H1 (cell line): ENCODE data around the gene GPSM3. TPM values are rescaled to one million over a fixed set of nuclear protein-coding genes. Genes with fewer than 3 reads are reported as not detected.
A peak's percentile ranks its signal among the peaks of the same experiment; 100 is the strongest.

Experiments used
- CTCF ChIA-PET: fragments of 300-600 bp; sonication (Branson Sonifier 250); formaldehyde crosslinking; loops from one replicate; lab custom pipeline; 2021; ENCODE audit not compliant: partially characterized antibody; lab: Charles Lee
- POLR2A ChIA-PET: fragments of 300-600 bp; sonication (Branson Sonifier 250); formaldehyde crosslinking; loops from one replicate; lab custom pipeline; 2021; ENCODE audit warnings: inconsistent platforms; ENCODE audit not compliant: partially characterized antibody; lab: Charles Lee
- DNase-seq, 2 experiments: peaks; one replicate each; pipeline versions ENCODE4 v3.0.0 to v3.0.0-alpha.2; 2010 to 2022; ENCODE audit warnings: low spot score in 2 of 2, low read depth in 1 of 2, mixed read lengths in 1 of 2
- FAIRE-seq: peaks from 2 replicates; lab custom pipeline; 2011; peaks lifted over from hg19 to GRCh38; lab: Jason Lieb, UNC
- H2AFZ ChIP-seq: 2 replicates; pipeline ENCODE4 v1.8.1; 2012; ENCODE audit warnings: low read length, inconsistent platforms
- H2AK5ac ChIP-seq: 2 replicates; pipeline ENCODE4 v1.6.1; 2013; ENCODE audit warnings: low read depth, low read length
- H2BK120ac ChIP-seq: replicated peaks from 2 replicates; pipeline ENCODE3; 2013; ENCODE audit warnings: low read depth, low read length, inconsistent platforms
- H2BK12ac ChIP-seq: 2 replicates; pipeline ENCODE4 v1.6.1; 2013; ENCODE audit warnings: low read depth, low read length
- H2BK15ac ChIP-seq: 2 replicates; pipeline ENCODE4 v1.6.1; 2013; ENCODE audit warnings: low read length
- H2BK20ac ChIP-seq: 2 replicates; pipeline ENCODE4 v1.6.1; 2013; ENCODE audit warnings: low read length
- H2BK5ac ChIP-seq: 2 replicates; pipeline ENCODE4 v1.6.1; 2013; ENCODE audit warnings: low read depth, low read length
- H3K14ac ChIP-seq: 2 replicates; pipeline ENCODE4 v1.6.1; 2013; ENCODE audit warnings: inconsistent platforms; ENCODE audit not compliant: insufficient read length
- H3K18ac ChIP-seq: 2 replicates; pipeline ENCODE4 v1.6.1; 2013; ENCODE audit warnings: low read length; ENCODE audit errors: extremely low read depth
- H3K23ac ChIP-seq: 2 replicates; pipeline ENCODE4 v1.6.1; 2013; ENCODE audit warnings: inconsistent platforms; ENCODE audit not compliant: insufficient read length
- H3K23me2 ChIP-seq: 2 replicates; pipeline ENCODE4 v1.6.1; 2013; ENCODE audit warnings: low read depth, low read length
- H3K27ac ChIP-seq: 2 replicates; pipeline ENCODE4 v1.6.1; 2011; ENCODE audit warnings: low read depth, low read length, inconsistent platforms
- H3K27me3 ChIP-seq, 4 experiments: replicated peaks in 1 of 4; 1 replicate in 1 of 4; 2 replicates in 3 of 4; pipeline versions ENCODE4 v1.6.1 to v1.8.1; 2011 to 2013; ENCODE audit warnings: low read length in 3 of 4, mild to moderate bottlenecking in 3 of 4, inconsistent platforms in 2 of 4, mixed read lengths in 2 of 4, moderate library complexity in 1 of 4; ENCODE audit not compliant: control insufficient read depth in 3 of 4, insufficient read depth in 3 of 4; ENCODE audit errors: extremely low read depth in 1 of 4
- H3K36me3 ChIP-seq, 4 experiments: 2 replicates each; pipeline versions ENCODE4 v1.6.1 to v1.8.1; 2011 to 2013; ENCODE audit warnings: mild to moderate bottlenecking in 4 of 4, low read length in 3 of 4, moderate library complexity in 2 of 4, control low read depth in 1 of 4, inconsistent platforms in 1 of 4; ENCODE audit not compliant: insufficient read depth in 4 of 4, control insufficient read depth in 2 of 4
- H3K4ac ChIP-seq: replicated peaks from 2 replicates; pipeline ENCODE3; 2013; ENCODE audit warnings: low read length, low read depth, mixed read lengths, inconsistent platforms; ENCODE audit not compliant: insufficient read length
- H3K4me1 ChIP-seq, 4 experiments: replicated peaks in 1 of 4; 1 replicate in 1 of 4; 2 replicates in 3 of 4; pipeline versions ENCODE4 v1.6.1 to v1.8.1; 2011 to 2013; ENCODE audit warnings: low read length in 3 of 4, inconsistent platforms in 2 of 4, mixed read lengths in 1 of 4; ENCODE audit not compliant: insufficient read depth in 4 of 4, control insufficient read depth in 3 of 4
- H3K4me2 ChIP-seq, 2 experiments: 2 replicates each; pipeline versions ENCODE4 v1.6.1 to v1.8.1; 2011 to 2013; ENCODE audit warnings: low read depth in 2 of 2, low read length in 2 of 2, control low read depth in 1 of 2, inconsistent platforms in 1 of 2, mild to moderate bottlenecking in 1 of 2; ENCODE audit not compliant: insufficient read depth in 1 of 2
- H3K4me3 ChIP-seq, 4 experiments: fragments of 200-600, 300-600 bp in 1 of 4; sonication (generic), shearing (Covaris generic), sonication (Bioruptor Twin) in 1 of 4; 2 replicates each; pipeline versions ENCODE4 v1.5.1 to v1.8.1; 2011 to 2016; ENCODE audit warnings: low read length in 4 of 4, low read depth in 3 of 4, control low read depth in 2 of 4, inconsistent platforms in 2 of 4, mild to moderate bottlenecking in 2 of 4, mixed read lengths in 1 of 4, moderate library complexity in 1 of 4; ENCODE audit not compliant: insufficient read depth in 2 of 4; ENCODE audit errors: extremely low read depth in 1 of 4
- H3K56ac ChIP-seq: replicated peaks from 2 replicates; pipeline ENCODE3; 2013; ENCODE audit warnings: low read depth, mild to moderate bottlenecking, mixed read lengths, low read length, inconsistent platforms; ENCODE audit not compliant: insufficient read length
- H3K79me1 ChIP-seq: 2 replicates; pipeline ENCODE4 v1.6.1; 2013; ENCODE audit warnings: low read depth, low read length, control low read depth
- H3K79me2 ChIP-seq, 2 experiments: 2 replicates each; pipeline versions ENCODE4 v1.6.1 to v1.8.1; 2012 to 2013; ENCODE audit warnings: low read length in 2 of 2, mild to moderate bottlenecking in 2 of 2, inconsistent platforms in 1 of 2; ENCODE audit not compliant: insufficient read depth in 2 of 2, control insufficient read depth in 1 of 2
- H3K9ac ChIP-seq, 4 experiments: replicated peaks in 1 of 4; 1 replicate in 1 of 4; 2 replicates in 3 of 4; pipeline versions ENCODE4 v1.6.1 to v1.8.1; 2011 to 2013; ENCODE audit warnings: low read depth in 3 of 4, low read length in 3 of 4, control low read depth in 2 of 4, mild to moderate bottlenecking in 2 of 4, moderate library complexity in 2 of 4, inconsistent platforms in 1 of 4; ENCODE audit errors: extremely low read depth in 1 of 4
- H3K9me3 ChIP-seq, 2 experiments: 2 replicates each; pipeline versions ENCODE4 v1.6.1 to v1.8.1; 2012 to 2013; ENCODE audit warnings: mild to moderate bottlenecking in 2 of 2, moderate library complexity in 2 of 2, control low read depth in 1 of 2, inconsistent platforms in 1 of 2, low read depth in 1 of 2, low read length in 1 of 2, mixed read lengths in 1 of 2; ENCODE audit not compliant: insufficient read depth in 2 of 2
- H4K20me1 ChIP-seq, 2 experiments: replicated peaks in 1 of 2; 2 replicates each; pipeline versions ENCODE3 to v1.8.1; 2011 to 2013; ENCODE audit warnings: inconsistent platforms in 2 of 2, low read length in 2 of 2, mild to moderate bottlenecking in 1 of 2; ENCODE audit not compliant: insufficient read depth in 2 of 2, control insufficient read depth in 1 of 2
- H4K5ac ChIP-seq: 2 replicates; pipeline ENCODE4 v1.6.1; 2013; ENCODE audit warnings: low read length, low read depth, mixed read lengths, inconsistent platforms; ENCODE audit not compliant: insufficient read length
- H4K8ac ChIP-seq: 2 replicates; pipeline ENCODE4 v1.8.0; 2013; ENCODE audit warnings: mild to moderate bottlenecking, moderate library complexity, low read length, inconsistent platforms; ENCODE audit not compliant: insufficient read depth; ENCODE audit errors: extremely low read depth
- H4K91ac ChIP-seq: replicated peaks from 2 replicates; pipeline ENCODE3; 2013; ENCODE audit warnings: low read length, mixed read lengths, inconsistent platforms; ENCODE audit not compliant: insufficient read length
- HDAC2 ChIP-seq, 2 experiments: fragments of 300-600 bp in 1 of 2; sonication (generic) in 1 of 2; IDR thresholded peaks; 2 replicates each; pipeline ENCODE4 v1.6.1; 2011 to 2012; ENCODE audit warnings: low read depth in 2 of 2, low read length in 2 of 2, mild to moderate bottlenecking in 2 of 2, moderate library complexity in 2 of 2, borderline replicate concordance in 1 of 2, inconsistent platforms in 1 of 2
- SAP30 ChIP-seq: fragments of 300-600 bp; sonication (generic); IDR thresholded peaks from 2 replicates; pipeline ENCODE4 v1.7.1; 2012; ENCODE audit warnings: low read length, moderate library complexity, mild to moderate bottlenecking, inconsistent platforms; ENCODE audit not compliant: insufficient read depth, insufficient replicate concordance
- WGBS, 2 experiments: shearing (Covaris generic) in 1 of 2; methylation state at CpG; one replicate each; pipeline versions ENCODE4 v1.1.6 to v1.1.7; 2013 to 2015; ENCODE audit warnings: low lambda C conversion rate in 2 of 2, mixed read lengths in 2 of 2, inconsistent platforms in 1 of 2, low coverage in 1 of 2, missing lambda C conversion rate in 1 of 2; ENCODE audit not compliant: insufficient replicate concordance in 2 of 2, insufficient coverage in 1 of 2, insufficient read length in 1 of 2; ENCODE audit errors: extremely low coverage in 1 of 2, missing lambda C conversion rate in 1 of 2; 5-methylcytosine and 5-hydroxymethylcytosine counted together
- polyA plus RNA-seq, 7 experiments: library from polyadenylated mRNA; depleted of rRNA in 3 of 7; stranded (reverse) in 5 of 7; unstranded in 2 of 7; fragments of >200 nt in 5 of 7; fragments of 200-250 nt in 2 of 7; gene quantifications; 1 replicate in 5 of 7; 2 replicates in 1 of 7; 4 replicates in 1 of 7; pipeline versions ENCODE4 v1.2.1 to v1.2.3, GENCODE V29; 2011 to 2013; ENCODE audit warnings: missing spikeins in 2 of 7, mixed read lengths in 2 of 7
- total RNA-seq: library from RNA; stranded (reverse); fragmentation: NEBNext Ultra II Directional; extraction: Animal tissue kit (Norgen Biotek cat#: 25700); gene quantifications from 2 replicates; pipeline ENCODE4 v1.2.1, GENCODE V29; 2021
- TF ChIP-seq, protein P1 (sequence below), 3 experiments: IDR thresholded peaks; 1 replicate in 2 of 3; 2 replicates in 1 of 3; pipeline versions ENCODE4 v1.5.1 to v1.6.1; 2011; ENCODE audit warnings: low read length in 3 of 3, mild to moderate bottlenecking in 3 of 3, inconsistent platforms in 2 of 3, low read depth in 1 of 3, moderate library complexity in 1 of 3; ENCODE audit not compliant: insufficient read depth in 1 of 3; ENCODE audit errors: control extremely low read depth in 1 of 3

The GPSM3 gene
- total and polyA plus RNA-seq, 2 of the 8 experiments (the other 6 are each of a cell fraction or from before 2014, with no cell fraction given) = 6.6 to 9.8 TPM

DNA sequence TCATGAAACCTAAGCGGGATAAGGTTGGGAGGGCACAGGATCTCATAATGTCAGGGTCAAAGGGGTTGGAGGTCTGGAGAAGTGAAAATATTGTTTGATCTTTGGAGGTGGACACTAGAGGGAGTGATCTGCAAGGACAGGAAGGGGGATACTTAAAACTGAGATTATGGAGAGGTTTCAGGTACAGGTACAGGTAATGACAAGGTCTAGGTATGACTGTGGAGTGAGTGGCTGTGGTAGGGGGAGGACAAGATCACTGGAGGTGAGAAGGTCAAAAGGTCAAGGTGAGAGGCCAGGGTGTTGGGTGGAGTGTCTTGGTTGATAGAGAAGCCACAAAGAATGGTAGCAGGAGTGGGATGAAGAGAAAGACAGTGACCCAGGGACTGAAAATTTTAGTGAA, 48.2 kb upstream of the GPSM3 start:
- no peak for FAIRE-seq
- POLR2A ChIA-PET = no interaction called here
- no peak overlapping the region for H2BK15ac ChIP-seq

More for the DNA sequence above, 48.2 kb upstream of the GPSM3 start:
- Histone ChIP-seq H2BK120ac (no peak overlapping the region), H3K79me2 (no peaks in the 10 kb centered on the region), H3K27ac (no peak overlapping the region), H3K27me3 (no peaks in the 10 kb centered on the region), H3K4me3 (no peak overlapping the region), H2BK5ac (no peak overlapping the region), H3K4me2 (no peak overlapping the region), H3K14ac (no peak overlapping the region), H3K9ac (no peak overlapping the region), H3K23ac (no peak overlapping the region), H4K20me1 (no peaks in the 10 kb centered on the region), H3K79me1 (no peaks in the 10 kb centered on the region), H3K4ac (no peak overlapping the region), H3K4me1 (no peaks in the 10 kb centered on the region), H4K5ac (no peak overlapping the region), H3K23me2 (no peaks in the 10 kb centered on the region; the same call in 1 of the 2 replicates), H2BK20ac (no peak overlapping the region), H3K9me3 (no peaks in the 10 kb centered on the region), H2AK5ac (no peak overlapping the region), H4K8ac (no peak overlapping the region), H3K36me3 (no peaks in the 10 kb centered on the region), H2AFZ (no peak overlapping the region), H2BK12ac (no peak overlapping the region), H4K91ac (no peak overlapping the region), H3K18ac (no peak overlapping the region), H3K56ac (no peak overlapping the region)
- WGBS, 2 experiments = 84% methylated on average over 1 of the region's 1 CpG; no CpG with 5 or more reads in 1 of the 2 experiments
- CTCF ChIA-PET = interaction anchor here (1.2 to 1.3 kb wide), 2 partner anchors 162 to 553 kb away, joined by 3 to 4 read pairs; no protein-coding TSS in a partner anchor
- no peak for DNase-seq
- no peak for TF ChIP-seq SAP30
- TF ChIP-seq, protein P1, sequence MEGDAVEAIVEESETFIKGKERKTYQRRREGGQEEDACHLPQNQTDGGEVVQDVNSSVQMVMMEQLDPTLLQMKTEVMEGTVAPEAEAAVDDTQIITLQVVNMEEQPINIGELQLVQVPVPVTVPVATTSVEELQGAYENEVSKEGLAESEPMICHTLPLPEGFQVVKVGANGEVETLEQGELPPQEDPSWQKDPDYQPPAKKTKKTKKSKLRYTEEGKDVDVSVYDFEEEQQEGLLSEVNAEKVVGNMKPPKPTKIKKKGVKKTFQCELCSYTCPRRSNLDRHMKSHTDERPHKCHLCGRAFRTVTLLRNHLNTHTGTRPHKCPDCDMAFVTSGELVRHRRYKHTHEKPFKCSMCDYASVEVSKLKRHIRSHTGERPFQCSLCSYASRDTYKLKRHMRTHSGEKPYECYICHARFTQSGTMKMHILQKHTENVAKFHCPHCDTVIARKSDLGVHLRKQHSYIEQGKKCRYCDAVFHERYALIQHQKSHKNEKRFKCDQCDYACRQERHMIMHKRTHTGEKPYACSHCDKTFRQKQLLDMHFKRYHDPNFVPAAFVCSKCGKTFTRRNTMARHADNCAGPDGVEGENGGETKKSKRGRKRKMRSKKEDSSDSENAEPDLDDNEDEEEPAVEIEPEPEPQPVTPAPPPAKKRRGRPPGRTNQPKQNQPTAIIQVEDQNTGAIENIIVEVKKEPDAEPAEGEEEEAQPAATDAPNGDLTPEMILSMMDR (IDR thresholded peaks at IDR 0.05; ENCODE audit: control extremely low read depth in 1 of 3, insufficient read depth in 1 of 3, low read depth in 1 of 3, low read length in 3 of 3) = peak in 1 of 3 experiments; percentile 5; a peak in 1 of 4 replicates
- TF ChIP-seq HDAC2 (IDR thresholded peaks at IDR 0.05; ENCODE audit: borderline replicate concordance in 1 of 2, low read depth in 2 of 2, low read length in 2 of 2) = no peak
